Measurements from ENCODE around the gene PTPRM.

DNA sequence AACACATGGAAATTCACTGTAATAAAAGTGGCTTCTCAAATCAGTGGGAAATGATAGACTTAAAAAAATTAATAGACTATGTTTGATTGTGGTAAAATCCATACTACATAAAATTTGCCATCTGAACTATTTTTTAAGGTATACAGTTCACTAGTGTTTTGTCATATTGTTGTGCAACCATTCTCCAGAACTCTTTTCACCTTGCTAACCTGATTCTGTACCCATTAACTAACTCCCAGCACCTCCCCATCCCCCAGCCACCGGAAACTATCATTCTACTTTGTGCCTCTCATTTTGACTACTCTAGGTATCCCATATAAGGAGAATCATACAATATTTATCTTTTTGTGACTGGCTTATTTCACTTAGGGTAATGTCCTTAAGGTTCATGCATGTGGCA lies 153.3 kb downstream of the PTPRM start:
- TF ChIP-seq, protein P1, sequence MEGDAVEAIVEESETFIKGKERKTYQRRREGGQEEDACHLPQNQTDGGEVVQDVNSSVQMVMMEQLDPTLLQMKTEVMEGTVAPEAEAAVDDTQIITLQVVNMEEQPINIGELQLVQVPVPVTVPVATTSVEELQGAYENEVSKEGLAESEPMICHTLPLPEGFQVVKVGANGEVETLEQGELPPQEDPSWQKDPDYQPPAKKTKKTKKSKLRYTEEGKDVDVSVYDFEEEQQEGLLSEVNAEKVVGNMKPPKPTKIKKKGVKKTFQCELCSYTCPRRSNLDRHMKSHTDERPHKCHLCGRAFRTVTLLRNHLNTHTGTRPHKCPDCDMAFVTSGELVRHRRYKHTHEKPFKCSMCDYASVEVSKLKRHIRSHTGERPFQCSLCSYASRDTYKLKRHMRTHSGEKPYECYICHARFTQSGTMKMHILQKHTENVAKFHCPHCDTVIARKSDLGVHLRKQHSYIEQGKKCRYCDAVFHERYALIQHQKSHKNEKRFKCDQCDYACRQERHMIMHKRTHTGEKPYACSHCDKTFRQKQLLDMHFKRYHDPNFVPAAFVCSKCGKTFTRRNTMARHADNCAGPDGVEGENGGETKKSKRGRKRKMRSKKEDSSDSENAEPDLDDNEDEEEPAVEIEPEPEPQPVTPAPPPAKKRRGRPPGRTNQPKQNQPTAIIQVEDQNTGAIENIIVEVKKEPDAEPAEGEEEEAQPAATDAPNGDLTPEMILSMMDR (IDR thresholded peaks at IDR 0.05): no peak
- TF ChIP-seq POLR2AphosphoS5 (IDR thresholded peaks at IDR 0.05): no peak

Measured in esophagus muscularis mucosa (tissue), 3 donors.